22Rv1 (cell line): ENCODE data around the gene CDCA3.

Experiments
- H3K27ac ChIP-seq: fragments of 450-650 bp; 2 replicates; pipeline ENCODE4 v1.5.1; 2017
- ZFX ChIP-seq: fragments of 450-650 bp; IDR thresholded peaks from 2 replicates; pipeline ENCODE4 v1.6.1; 2017; ENCODE audit warnings: antibody characterized with exemption, borderline replicate concordance
- TF ChIP-seq, protein P1 (sequence below): fragments of 450-650 bp; IDR thresholded peaks from 2 replicates; pipeline ENCODE4 v1.5.1; 2017; ENCODE audit warnings: mild to moderate bottlenecking

The CDCA3 gene

DNA sequence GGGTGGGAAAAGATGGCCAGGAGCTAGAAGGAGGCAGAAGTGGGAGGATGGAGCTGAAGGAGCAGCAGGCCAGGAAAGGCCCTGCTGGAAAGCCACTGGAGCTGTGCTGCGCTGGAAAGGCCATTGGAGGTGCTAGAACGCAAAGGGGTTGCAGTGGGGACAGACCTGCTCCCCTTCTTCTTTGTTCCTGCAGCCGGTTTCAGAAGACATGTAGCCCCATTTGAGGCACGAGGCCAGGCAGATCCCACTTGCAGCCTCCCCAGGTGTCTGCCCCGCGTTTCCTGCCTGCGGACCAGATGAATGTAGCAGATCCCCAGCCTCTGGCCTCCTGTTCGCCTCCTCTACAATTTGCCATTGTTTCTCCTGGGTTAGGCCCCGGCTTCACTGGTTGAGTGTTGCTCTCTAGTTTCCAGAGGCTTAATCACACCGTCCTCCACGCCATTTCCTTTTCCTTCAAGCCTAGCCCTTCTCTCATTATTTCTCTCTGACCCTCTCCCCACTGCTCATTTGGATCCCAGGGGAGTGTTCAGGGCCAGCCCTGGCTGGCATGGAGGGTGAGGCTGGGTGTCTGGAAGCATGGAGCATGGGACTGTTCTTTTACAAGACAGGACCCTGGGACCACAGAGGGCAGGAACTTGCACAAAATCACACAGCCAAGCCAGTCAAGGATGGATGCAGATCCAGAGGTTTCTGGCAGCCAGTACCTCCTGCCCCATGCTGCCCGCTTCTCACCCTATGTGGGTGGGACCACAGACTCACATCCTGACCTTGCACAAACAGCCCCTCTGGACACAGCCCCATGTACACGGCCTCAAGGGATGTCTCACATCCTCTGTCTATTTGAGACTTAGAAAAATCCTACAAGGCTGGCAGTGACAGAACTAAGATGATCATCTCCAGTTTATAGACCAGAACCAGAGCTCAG, 31.7 kb downstream of the CDCA3 start:
- TF ChIP-seq ZFX, result no peak
- TF ChIP-seq, protein P1, sequence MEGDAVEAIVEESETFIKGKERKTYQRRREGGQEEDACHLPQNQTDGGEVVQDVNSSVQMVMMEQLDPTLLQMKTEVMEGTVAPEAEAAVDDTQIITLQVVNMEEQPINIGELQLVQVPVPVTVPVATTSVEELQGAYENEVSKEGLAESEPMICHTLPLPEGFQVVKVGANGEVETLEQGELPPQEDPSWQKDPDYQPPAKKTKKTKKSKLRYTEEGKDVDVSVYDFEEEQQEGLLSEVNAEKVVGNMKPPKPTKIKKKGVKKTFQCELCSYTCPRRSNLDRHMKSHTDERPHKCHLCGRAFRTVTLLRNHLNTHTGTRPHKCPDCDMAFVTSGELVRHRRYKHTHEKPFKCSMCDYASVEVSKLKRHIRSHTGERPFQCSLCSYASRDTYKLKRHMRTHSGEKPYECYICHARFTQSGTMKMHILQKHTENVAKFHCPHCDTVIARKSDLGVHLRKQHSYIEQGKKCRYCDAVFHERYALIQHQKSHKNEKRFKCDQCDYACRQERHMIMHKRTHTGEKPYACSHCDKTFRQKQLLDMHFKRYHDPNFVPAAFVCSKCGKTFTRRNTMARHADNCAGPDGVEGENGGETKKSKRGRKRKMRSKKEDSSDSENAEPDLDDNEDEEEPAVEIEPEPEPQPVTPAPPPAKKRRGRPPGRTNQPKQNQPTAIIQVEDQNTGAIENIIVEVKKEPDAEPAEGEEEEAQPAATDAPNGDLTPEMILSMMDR, result no peak
- peak overlapping the region; percentile 59 for H3K27ac ChIP-seq

DNA sequence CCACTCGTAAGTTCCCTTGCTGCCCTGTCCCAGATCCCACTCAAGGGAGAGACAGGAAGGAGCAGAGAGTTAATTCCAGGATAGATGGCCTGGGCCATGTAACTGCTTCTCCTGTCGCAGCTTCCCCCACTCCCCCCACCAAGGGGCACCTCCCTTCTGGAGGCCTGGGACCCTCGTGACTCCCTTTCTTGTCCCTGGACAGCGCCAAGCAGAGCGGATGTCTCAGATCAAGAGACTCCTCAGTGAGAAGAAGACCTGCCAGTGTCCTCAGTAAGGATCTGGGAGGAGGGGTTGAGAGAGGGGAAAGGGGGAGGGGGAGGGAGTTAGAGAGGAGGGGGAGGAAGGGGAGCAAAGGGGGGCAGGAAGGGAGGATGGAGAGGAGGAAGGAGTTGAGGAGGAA, 32.4 kb downstream of the CDCA3 start:
- H3K27ac ChIP-seq, result peak overlapping the region; percentile 20
- TF ChIP-seq ZFX, result no peak
- TF ChIP-seq, protein P1, result no peak

DNA sequence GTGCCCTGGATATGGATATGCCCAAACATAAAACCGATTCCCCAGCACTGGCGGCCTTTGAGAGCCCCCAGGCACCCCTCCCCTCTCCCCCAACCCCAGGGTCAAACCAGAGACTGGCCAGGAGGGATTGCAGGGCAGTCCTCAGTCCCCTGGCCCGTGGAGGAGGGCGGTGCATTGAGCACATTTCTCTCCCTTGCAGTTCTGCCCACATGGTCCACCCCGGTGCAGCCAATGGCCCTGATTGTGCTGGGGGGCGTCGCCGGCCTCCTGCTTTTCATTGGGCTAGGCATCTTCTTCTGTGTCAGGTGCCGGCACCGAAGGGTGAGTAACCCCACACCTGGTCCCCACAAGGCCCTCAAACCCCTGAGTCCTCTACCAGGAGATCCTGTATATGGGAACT, 32.9 kb downstream of the CDCA3 start:
- H3K27ac ChIP-seq, result peak overlapping the region; percentile 20
- TF ChIP-seq ZFX, result no peak
- TF ChIP-seq, protein P1, result no peak

DNA sequence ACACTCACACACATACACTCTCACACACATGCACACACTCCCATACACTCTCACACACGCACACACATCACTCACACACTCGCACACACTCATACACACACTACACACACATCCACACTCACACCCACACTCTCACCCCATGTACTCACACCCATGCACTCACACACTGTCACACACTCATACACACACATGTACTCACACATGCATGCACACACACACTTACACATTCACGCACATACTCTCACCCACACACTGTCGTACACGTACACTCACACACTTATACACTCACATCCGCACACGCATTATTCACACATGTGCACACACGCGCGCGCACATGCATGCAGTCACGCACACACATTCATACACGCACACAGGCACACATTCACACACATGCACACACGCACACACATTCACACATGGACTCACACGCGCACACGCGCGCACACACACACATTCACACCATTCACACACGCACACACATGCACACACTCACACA, 33.4 kb downstream of the CDCA3 start:
- no peak for TF ChIP-seq ZFX
- TF ChIP-seq, protein P1, result no peak
- peak overlapping the region; percentile 20 for H3K27ac ChIP-seq

DNA sequence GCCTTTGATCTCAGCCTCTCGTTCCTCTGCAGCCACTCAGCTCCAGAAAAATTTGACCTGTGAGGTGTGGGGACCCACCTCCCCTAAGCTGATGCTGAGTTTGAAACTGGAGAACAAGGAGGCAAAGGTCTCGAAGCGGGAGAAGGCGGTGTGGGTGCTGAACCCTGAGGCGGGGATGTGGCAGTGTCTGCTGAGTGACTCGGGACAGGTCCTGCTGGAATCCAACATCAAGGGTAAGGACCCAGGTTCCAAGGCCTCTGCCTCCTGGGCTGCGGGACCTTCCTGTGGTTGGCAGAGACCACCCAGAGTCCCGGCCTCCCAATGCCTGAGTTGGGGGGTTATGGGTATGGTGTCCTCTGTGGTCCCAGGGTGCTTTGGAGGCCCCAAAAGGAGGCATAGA, 34.0 kb downstream of the CDCA3 start:
- H3K27ac ChIP-seq, result no peak overlapping the region; the same call in 1 of the 2 replicates
- TF ChIP-seq, protein P1, result no peak
- TF ChIP-seq ZFX, result no peak

DNA sequence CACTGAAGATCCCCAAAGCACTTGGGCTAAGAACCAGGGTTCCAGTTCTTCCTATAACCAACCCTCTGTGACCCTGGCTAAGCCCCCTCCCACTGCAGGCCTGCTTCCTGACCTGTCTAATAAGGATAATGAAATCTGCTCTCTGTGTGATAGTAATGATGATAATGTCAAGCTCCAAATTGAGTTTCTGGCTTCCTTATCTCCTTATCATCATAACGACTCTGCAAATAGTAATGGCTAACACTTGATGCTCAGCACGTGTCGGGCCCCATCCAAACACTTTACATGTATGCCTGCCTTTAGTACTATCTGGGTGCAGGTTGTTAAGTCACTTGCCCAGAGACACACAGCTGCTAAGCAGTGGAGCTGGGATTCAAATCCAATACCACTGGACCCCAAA, 34.5 kb downstream of the CDCA3 start:
- TF ChIP-seq ZFX, result no peak
- TF ChIP-seq, protein P1, result no peak
- no peak overlapping the region for H3K27ac ChIP-seq

DNA sequence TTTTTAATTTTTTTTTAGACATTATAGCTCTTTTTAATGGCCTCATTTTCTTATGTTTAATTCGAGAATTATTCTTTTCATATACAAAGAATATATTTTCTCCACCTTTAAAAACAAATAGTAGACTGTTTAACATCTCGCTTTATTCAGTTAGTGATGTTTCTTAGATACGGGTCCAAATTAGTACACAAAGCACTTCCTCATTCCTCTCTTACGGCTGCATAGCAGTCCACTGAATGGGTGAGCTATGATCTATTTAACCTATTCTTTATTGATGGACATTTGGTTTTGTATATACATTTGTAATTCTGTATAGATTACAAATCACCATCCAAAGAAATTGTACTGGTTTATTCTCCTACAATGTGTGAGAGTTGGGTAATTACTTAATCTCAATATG, 37.7 kb downstream of the CDCA3 start:
- TF ChIP-seq, protein P1, result no peak
- no peak for TF ChIP-seq ZFX
- H3K27ac ChIP-seq, result no peak overlapping the region
